HG03139 (cell line): ENCODE data around the gene ESPN.
A peak's percentile ranks its signal among the peaks of the same experiment; 100 is the strongest.
"Not testable (repeated sequence)": the region's sequence is repeated elsewhere in the genome, so short reads cannot be mapped to it uniquely, and the experiment has no call there.

Source experiments
- ATAC-seq: cut with Tn5 transposase; IDR thresholded peaks from one replicate; pipeline ENCODE4 v1.9.1; 2021; ENCODE audit not compliant: unreplicated experiment

The ESPN gene, protein sequence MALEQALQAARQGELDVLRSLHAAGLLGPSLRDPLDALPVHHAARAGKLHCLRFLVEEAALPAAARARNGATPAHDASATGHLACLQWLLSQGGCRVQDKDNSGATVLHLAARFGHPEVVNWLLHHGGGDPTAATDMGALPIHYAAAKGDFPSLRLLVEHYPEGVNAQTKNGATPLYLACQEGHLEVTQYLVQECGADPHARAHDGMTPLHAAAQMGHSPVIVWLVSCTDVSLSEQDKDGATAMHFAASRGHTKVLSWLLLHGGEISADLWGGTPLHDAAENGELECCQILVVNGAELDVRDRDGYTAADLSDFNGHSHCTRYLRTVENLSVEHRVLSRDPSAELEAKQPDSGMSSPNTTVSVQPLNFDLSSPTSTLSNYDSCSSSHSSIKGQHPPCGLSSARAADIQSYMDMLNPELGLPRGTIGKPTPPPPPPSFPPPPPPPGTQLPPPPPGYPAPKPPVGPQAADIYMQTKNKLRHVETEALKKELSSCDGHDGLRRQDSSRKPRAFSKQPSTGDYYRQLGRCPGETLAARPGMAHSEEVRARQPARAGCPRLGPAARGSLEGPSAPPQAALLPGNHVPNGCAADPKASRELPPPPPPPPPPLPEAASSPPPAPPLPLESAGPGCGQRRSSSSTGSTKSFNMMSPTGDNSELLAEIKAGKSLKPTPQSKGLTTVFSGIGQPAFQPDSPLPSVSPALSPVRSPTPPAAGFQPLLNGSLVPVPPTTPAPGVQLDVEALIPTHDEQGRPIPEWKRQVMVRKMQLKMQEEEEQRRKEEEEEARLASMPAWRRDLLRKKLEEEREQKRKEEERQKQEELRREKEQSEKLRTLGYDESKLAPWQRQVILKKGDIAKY

DNA sequence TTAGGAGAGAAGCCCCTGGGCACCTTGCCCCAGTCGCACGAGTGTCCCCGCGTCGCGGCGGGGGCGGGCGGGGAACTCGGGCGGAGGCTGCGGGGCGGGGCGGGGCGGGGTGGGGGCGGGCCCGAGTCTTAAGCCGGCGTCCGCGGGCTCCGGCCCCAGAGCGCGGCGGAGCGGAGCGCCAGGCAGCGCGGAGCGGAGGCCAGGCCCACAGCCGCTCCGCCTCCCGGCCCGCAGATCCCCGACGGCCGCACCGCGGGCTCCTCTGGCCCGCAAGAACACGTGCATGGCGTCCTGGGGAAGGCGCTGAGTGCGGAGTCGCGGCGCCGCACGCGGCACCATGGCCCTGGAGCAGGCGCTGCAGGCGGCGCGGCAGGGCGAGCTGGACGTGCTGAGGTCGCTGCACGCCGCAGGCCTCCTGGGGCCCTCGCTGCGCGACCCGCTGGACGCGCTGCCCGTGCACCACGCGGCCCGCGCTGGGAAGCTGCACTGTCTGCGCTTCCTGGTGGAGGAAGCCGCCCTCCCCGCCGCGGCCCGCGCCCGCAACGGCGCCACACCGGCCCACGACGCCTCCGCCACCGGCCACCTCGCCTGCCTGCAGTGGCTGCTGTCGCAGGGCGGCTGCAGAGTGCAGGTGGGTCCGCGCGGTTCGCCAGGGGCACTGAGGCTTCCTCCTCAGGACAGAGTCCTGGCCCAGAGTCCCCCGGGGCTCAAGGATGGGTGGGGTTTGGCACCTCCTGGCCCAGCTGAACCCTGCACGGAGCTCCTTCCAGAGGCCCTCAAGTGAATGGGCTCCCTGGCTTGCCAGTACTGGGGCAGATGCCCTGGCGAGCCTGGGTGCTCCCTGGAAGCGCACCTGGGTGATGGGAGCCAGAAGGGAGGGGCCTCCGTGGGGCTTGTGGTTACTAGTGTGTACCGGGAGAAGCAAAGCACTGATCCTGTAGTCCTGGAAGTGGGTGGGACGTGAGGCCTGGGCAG is at the start of gene ESPN:
ESPN (plus strand) TSS at position 158 of the 975 bp plus-strand sequence; CDS start at position 338, 180 bp downstream.
- no peak for ATAC-seq

GRCh38 chr1:6378096-6378746 is 46.4 kb upstream of the ESPN start:
- ATAC-seq, result no peak

DNA sequence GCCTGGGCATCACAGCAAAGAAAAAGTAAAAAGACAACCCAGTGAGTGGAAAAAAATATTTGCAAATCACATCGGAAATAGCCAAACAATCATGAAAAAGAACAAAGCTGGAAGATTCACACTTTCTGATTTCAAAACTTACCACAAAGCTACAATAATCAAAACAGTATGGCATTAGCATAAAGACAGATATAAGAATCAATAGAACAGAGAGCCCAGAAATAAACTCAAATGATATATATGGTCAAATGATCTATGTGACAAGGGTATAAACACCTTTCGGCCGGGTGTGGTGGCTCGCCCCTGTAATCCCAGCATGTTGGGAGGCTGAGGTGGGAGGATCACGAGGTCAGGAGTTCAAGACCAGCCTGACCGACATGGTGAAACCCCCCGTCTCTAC is 44.5 kb upstream of the ESPN start:
- no peak for ATAC-seq

DNA sequence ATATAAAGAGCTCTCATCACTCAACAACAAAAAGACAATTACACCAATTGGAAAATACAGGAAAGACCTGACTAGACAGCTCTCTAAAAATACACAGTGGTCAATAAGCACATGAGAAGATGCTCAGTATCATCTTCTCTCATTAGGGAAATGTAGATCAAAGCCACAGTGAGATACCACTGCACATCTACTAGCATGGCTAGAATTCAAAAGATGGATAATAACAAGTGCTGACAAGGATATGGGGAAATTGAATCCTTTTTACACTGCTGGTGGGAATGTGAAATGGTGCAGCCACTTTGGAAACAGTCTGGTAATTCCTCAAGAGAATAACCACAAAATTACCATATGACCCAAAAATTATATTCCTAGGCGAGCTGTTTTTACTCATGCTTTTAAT is 40.4 kb upstream of the ESPN start:
- no peak for ATAC-seq

DNA sequence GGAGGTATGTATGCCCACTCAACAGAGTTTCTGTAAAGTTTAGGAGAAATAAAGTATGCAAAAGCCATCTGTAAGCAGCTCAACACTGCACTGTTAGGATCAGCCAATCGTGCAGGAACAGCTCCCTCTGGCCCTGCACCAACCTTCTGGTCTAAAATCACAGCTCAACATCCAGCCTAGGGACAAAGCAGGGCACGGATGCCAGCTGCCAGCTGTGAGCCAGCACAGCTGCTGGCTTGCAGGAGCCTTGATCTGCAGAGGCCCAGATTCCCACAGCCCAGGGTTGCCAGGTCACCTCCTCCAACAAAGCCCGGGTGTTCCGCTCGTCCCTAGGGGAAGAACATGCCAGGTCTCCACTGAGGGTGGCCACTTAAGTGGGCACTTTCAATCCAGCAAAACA is 39.6 kb upstream of the ESPN start:
- no peak for ATAC-seq

- no peak for ATAC-seq
Measured at GRCh38 chr1:6385488-6386191, 38.9 kb upstream of the ESPN start.

DNA sequence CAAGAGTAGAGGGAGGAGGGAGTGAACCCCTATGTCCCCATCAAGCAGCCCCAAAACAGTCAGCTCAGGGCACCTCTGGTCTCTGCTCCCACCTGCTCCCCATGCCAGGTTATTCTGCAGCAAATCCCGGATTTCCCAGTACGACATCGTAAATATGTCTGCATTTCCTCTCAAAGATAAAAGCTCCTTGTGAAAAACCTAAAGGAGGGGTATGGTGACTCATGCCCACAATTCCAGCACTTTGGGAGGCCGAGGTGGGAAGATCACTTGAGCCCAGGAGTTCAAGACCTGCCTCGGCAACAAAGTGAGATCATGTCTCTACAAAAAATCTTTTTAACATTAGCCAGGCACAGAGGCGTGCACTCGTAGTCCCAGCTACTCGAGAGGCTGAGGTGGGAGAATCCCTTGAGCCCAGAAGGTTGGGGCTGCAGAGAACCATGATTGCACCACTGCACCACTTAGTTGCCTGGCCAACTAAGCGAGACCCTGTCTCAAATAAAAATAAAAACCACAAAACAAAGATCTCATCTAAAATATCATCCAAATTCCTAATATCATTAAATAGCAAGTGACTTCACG is 38.1 kb upstream of the ESPN start:
- no peak for ATAC-seq

DNA sequence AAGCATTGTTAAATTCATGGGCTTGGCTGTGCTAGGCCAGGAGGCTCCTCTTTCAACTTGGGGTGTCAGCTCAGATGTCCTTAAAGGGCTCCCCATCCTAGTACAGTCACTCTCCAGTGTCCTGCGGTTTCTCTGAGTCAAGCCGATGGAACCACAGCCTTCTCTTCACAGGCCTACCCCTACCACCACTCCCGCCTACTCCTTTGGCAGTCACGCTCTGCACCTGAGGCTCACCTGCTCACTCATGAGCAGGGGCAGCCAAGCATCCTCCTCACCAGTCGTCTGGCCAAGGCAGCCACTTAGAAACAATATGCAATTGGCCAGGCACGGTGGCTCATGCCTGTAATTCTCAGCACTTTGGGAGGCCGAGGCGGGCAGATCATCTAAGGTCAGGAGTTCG is 34.6 kb upstream of the ESPN start:
- ATAC-seq, result no peak

GRCh38 chr1:6391951-6392808 is 32.4 kb upstream of the ESPN start:
- ATAC-seq, result no peak

GRCh38 chr1:6392809-6393399 is 31.7 kb upstream of the ESPN start:
- peak; percentile 5 for ATAC-seq

GRCh38 chr1:6393400-6394187 is 31.0 kb upstream of the ESPN start, which contains the start of gene ACOT7:
ACOT7 (minus strand) TSS chr1:6393767; CDS start chr1:6393399, 368 bp downstream.
- peak; percentile 76 for ATAC-seq

DNA sequence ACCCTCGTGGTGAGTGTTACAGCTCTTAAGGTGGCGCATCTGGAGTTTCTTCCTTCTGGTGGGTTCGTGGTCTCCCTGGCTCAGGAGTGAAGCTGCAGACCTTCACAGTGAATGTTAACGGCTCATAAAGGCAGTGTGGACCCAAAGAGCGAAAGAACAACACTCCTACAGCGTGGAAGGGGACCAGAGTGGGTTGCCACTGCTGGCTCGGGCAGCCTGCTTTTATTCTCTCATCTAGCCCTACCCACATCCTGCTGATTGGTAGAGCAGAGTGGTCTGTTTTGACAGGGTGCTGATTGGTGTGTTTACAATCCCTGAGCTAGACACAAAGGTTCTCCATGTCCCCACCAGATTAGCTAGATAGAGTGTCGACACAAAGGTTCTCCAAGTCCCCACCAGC is 29.4 kb upstream of the ESPN start:
- ATAC-seq, result not testable (repeated sequence)

DNA sequence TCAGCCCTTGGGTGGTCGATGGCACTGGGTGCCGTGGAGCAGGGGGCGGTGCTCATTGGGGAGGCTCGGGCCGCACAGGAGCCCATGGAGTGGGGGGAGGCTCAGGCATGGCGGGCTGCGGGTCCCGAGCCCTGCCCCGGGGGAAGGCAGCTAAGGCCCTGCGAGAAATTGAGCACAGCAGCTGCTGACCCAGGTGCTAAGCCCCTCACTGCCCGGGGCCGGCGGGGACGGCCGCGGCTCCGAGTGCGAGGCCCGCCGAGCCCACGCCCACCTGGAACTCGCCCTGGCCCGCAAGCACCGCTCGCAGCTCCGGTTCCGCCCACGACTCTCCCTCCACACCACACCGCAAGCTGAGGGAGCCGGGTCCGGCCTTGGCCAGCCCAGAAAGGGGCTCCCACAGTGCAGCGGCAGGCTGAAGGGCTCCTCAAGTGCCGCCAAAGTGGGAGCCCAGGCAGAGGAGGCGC is 28.8 kb upstream of the ESPN start:
- not testable (repeated sequence) for ATAC-seq

DNA sequence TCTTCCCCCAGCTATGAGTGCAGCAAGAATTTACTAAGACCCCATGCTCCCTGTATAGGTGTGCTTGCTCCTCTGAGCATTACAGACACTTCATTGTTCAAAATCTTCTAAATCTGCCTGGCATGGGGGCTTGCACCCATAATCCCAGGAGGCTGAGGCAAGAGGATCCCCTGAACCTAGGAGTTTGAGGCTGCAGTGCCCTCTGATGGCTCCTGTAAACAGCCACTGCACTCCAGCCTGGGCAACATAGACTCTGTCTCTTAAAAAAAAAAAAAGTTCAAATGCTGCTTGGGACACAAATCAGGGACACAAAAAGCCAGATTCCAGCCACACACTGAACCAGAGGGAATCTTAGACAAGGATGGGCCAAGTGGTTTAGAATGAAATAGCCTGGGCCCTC is 27.6 kb upstream of the ESPN start:
- ATAC-seq, result no peak

DNA sequence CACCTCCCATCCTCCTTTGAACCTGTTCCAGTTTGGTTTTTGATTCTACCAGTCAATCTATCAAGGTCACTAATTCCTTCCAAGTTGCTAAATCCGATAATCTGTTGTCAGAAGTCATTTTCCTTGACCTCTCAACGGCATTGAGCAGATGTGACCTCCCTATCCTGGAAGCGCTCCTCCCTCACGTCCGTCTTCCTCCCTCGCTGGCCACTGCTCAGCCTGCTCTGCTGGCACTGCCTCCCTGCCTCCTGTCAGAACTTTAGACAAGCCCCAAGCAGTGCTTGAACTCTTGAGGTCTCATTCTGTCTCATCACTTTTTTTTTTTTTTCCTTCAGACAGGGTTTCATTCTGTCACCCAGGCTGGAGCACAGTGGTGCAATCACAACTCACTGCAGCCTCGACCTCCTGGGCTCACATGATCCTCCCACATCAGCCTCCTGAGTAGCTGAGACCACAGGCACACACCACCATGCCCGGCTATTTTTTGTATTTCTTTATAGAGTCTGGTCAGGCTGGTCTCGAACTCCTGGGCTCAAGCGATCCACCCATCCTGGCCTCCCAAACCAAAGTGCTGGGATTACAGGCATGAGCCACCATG is 26.6 kb upstream of the ESPN start:
- no peak for ATAC-seq

DNA sequence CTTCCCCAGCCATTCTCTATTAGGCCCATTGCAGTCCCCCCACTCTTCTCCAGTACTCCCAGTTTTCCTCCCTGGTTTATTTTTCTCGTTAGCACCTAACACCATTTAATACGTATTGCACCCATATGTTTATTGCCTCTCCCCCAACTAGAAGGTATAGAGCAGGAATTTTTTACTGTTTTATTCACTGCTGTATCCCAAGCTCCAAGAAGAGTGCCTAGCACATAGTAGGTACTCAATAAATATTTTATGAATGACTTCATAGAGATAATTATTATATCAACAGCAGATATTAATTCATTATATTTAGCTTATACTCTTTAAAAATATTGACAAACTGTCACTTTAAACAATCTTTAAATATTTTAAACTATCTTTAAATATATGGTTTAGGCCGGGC is 25.3 kb upstream of the ESPN start:
- ATAC-seq, result no peak

DNA sequence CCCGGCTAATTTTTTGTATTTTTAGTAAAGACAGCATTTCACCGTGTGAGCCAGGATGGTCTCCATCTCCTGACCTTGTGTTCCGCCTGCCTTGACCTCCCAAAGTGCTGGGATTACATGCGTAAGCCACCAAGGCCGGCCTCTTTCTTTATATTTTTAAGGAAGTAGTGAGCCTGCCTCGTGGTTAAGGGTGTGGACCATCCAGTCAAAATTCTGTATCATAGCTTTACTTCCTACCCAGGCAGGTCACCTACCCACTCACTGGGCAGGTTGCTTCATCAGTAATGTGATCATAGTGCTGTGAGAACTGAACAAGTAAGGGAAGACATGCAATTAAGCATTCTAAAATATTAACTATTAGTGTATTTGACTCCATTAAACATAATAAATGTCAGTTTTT is 22.9 kb upstream of the ESPN start:
- ATAC-seq, result no peak
